ENCODE data around the gene GPR15LG.
"Not testable (repeated sequence)": the region's sequence is repeated elsewhere in the genome, so short reads cannot be mapped to it uniquely, and the experiment has no call there.

GPR15LG gene

GRCh38 chr10:84173501-84173929 is at the start of gene GPR15LG:
TSS of gene GPR15LG (plus strand) at chr10:84173801. CDS start at chr10:84173852, 51 bp downstream.
- no peak for DNase-seq (ENCODE audit: low spot score)

- DNase-seq (ENCODE audit: low spot score), result not testable (repeated sequence)
Observed at GRCh38 chr10:84125910-84126784, 47.5 kb upstream of the GPR15LG start.

GRCh38 chr10:84126785-84127167 is 46.8 kb upstream of the GPR15LG start:
- DNase-seq (ENCODE audit: low spot score), result no peak

GRCh38 chr10:84135836-84136235 is 37.8 kb upstream of the GPR15LG start:
- no peak for DNase-seq (ENCODE audit: low spot score)

- no peak for DNase-seq (ENCODE audit: low spot score)
Observed at GRCh38 chr10:84137811-84138210, 35.8 kb upstream of the GPR15LG start.

- DNase-seq (ENCODE audit: low spot score), result peak; percentile 4
Observed at GRCh38 chr10:84138478-84139125, 35.0 kb upstream of the GPR15LG start.

- DNase-seq (ENCODE audit: low spot score), result peak; percentile 84
Observed at GRCh38 chr10:84139126-84140035, 34.2 kb upstream of the GPR15LG start, which contains the start of gene GHITM. TSS of gene GHITM (plus strand) at chr10:84139509. CDS start at chr10:84141501, 1,992 bp downstream.

GRCh38 chr10:84140036-84140379 is 33.6 kb upstream of the GPR15LG start:
- DNase-seq (ENCODE audit: low spot score), result no peak

GRCh38 chr10:84147347-84147746 is 26.3 kb upstream of the GPR15LG start:
- DNase-seq (ENCODE audit: low spot score), result no peak

GRCh38 chr10:84148006-84148597 is 25.5 kb upstream of the GPR15LG start:
- DNase-seq (ENCODE audit: low spot score), result peak; percentile 16

- DNase-seq (ENCODE audit: low spot score), result no peak
Observed at GRCh38 chr10:84149854-84150253, 23.7 kb upstream of the GPR15LG start.

GRCh38 chr10:84152769-84153168 is 20.8 kb upstream of the GPR15LG start:
- no peak for DNase-seq (ENCODE audit: low spot score)

GRCh38 chr10:84155521-84155920 is 18.1 kb upstream of the GPR15LG start:
- no peak for DNase-seq (ENCODE audit: low spot score)

GRCh38 chr10:84156009-84156408 is 17.6 kb upstream of the GPR15LG start:
- no peak for DNase-seq (ENCODE audit: low spot score)

GRCh38 chr10:84156768-84157167 is 16.8 kb upstream of the GPR15LG start:
- DNase-seq (ENCODE audit: low spot score), result no peak

- DNase-seq (ENCODE audit: low spot score), result no peak
Observed at GRCh38 chr10:84158061-84158460, 15.5 kb upstream of the GPR15LG start.

- DNase-seq (ENCODE audit: low spot score), result no peak
Observed at GRCh38 chr10:84158550-84158949, 15.1 kb upstream of the GPR15LG start.

GRCh38 chr10:84159076-84159685 is 14.4 kb upstream of the GPR15LG start:
- no peak for DNase-seq (ENCODE audit: low spot score)

GRCh38 chr10:84160663-84161362 is 12.8 kb upstream of the GPR15LG start:
- DNase-seq (ENCODE audit: low spot score), result no peak

GRCh38 chr10:84163996-84164395 is 9.6 kb upstream of the GPR15LG start:
- no peak for DNase-seq (ENCODE audit: low spot score)

- DNase-seq (ENCODE audit: low spot score), result no peak
Observed at GRCh38 chr10:84164442-84164841, 9.2 kb upstream of the GPR15LG start.

Data from COLO829 (cell line).